HG03460 (cell line): ENCODE measurements around the gene LANCL2.
"Not testable (repeated sequence)": the region's sequence is repeated elsewhere in the genome, so short reads cannot be mapped to it uniquely, and the experiment has no call there.

Source experiments
- ATAC-seq: cut with Tn5 transposase; IDR thresholded peaks from one replicate; pipeline ENCODE4 v1.9.1; 2021; ENCODE audit not compliant: unreplicated experiment

Gene LANCL2

GRCh38 chr7:55365205-55365674, at the start of gene LANCL2:
Gene LANCL2 (plus strand): TSS chr7:55365337. CDS start chr7:55366026, 689 bp downstream.
- ATAC-seq = peak; percentile 36

GRCh38 chr7:55325371-55325792, 39.8 kb upstream of the LANCL2 start:
- ATAC-seq = no peak

GRCh38 chr7:55326081-55326835, 38.9 kb upstream of the LANCL2 start:
- ATAC-seq = no peak

GRCh38 chr7:55326945-55327626, 38.1 kb upstream of the LANCL2 start:
- no peak for ATAC-seq

GRCh38 chr7:55335151-55335550, 30.0 kb upstream of the LANCL2 start:
- ATAC-seq = no peak

GRCh38 chr7:55335786-55336185, 29.4 kb upstream of the LANCL2 start:
- ATAC-seq = no peak

- ATAC-seq = no peak
Measured at GRCh38 chr7:55336540-55336939, 28.6 kb upstream of the LANCL2 start.

GRCh38 chr7:55339033-55340000, 25.8 kb upstream of the LANCL2 start:
- no peak for ATAC-seq

GRCh38 chr7:55342216-55342871, 22.8 kb upstream of the LANCL2 start:
- ATAC-seq = no peak

- ATAC-seq = no peak
Measured at GRCh38 chr7:55343002-55343781, 21.9 kb upstream of the LANCL2 start.

GRCh38 chr7:55343860-55344606, 21.1 kb upstream of the LANCL2 start:
- ATAC-seq = no peak

- no peak for ATAC-seq
Measured at GRCh38 chr7:55344840-55345239, 20.3 kb upstream of the LANCL2 start.

- no peak for ATAC-seq
Measured at GRCh38 chr7:55345292-55345691, 19.8 kb upstream of the LANCL2 start.

GRCh38 chr7:55348502-55348901, 16.6 kb upstream of the LANCL2 start:
- ATAC-seq = no peak

- no peak for ATAC-seq
Measured at GRCh38 chr7:55349121-55349520, 16.0 kb upstream of the LANCL2 start.

GRCh38 chr7:55350281-55350680, 14.9 kb upstream of the LANCL2 start:
- ATAC-seq = no peak

- ATAC-seq = no peak
Measured at GRCh38 chr7:55351263-55351662, 13.9 kb upstream of the LANCL2 start.

GRCh38 chr7:55352947-55353273, 12.2 kb upstream of the LANCL2 start:
- ATAC-seq = not testable (repeated sequence)

GRCh38 chr7:55360486-55360885, 4.7 kb upstream of the LANCL2 start:
- ATAC-seq = no peak
